Measurements from ENCODE around the gene PHLDB2.

The PHLDB2 gene

DNA sequence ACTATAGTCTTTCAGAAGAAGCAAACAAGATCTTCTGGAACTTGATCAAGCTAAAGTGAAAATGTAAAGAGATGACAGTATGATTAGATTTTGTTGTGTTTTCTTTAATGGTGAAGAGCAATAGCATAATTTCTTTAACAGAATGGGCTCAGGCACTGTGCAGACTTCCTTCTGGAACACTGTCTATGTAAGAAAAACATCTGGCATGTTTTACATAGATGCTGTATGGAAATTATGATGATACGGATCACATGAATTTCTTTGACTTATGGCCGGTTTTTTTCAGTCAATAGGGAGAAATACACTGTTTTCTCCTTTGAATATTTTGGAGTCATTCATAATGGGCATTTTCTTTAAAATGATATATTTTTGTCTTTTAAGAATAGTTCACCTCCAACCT, 42.6 kb downstream of the PHLDB2 start:
- in situ Hi-C loops (cut with HindIII; ENCODE audit: low sequenced_read_pairs) = no loop called here
- no peak overlapping the region for H3K4me3 ChIP-seq (ENCODE audit: low read depth, low read length)
- TF ChIP-seq, protein P1, sequence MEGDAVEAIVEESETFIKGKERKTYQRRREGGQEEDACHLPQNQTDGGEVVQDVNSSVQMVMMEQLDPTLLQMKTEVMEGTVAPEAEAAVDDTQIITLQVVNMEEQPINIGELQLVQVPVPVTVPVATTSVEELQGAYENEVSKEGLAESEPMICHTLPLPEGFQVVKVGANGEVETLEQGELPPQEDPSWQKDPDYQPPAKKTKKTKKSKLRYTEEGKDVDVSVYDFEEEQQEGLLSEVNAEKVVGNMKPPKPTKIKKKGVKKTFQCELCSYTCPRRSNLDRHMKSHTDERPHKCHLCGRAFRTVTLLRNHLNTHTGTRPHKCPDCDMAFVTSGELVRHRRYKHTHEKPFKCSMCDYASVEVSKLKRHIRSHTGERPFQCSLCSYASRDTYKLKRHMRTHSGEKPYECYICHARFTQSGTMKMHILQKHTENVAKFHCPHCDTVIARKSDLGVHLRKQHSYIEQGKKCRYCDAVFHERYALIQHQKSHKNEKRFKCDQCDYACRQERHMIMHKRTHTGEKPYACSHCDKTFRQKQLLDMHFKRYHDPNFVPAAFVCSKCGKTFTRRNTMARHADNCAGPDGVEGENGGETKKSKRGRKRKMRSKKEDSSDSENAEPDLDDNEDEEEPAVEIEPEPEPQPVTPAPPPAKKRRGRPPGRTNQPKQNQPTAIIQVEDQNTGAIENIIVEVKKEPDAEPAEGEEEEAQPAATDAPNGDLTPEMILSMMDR (IDR thresholded peaks at IDR 0.05; ENCODE audit: low read depth, low read length, missing control alignments) = no peak
- no peak for DNase-seq (ENCODE audit: low read depth)

DNA sequence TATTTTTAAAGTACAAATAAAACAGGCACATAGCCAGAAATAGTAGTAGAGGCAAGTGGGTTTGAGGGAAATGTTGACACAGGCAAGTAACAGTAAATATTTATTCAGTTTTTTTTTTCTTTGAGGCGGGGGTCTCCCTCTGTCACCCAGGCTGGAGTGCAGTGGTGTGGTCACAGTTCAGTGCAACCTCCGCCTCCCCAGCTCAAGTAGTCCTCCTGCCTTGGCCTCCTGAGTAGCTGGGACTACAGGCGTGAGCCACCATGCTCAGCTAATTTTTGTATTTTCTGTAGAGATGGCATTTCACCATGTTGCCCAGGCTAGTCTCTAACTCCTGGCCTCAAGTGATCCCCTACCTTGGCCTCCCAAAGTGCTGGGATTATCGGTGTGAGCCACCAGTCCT, 43.5 kb downstream of the PHLDB2 start:
- no peak overlapping the region for H3K4me3 ChIP-seq (ENCODE audit: low read depth, low read length)
- in situ Hi-C loops (cut with HindIII; ENCODE audit: low sequenced_read_pairs) = no loop called here
- DNase-seq (ENCODE audit: low read depth) = no peak
- TF ChIP-seq, protein P1 (IDR thresholded peaks at IDR 0.05; ENCODE audit: low read depth, low read length, missing control alignments) = no peak

DNA sequence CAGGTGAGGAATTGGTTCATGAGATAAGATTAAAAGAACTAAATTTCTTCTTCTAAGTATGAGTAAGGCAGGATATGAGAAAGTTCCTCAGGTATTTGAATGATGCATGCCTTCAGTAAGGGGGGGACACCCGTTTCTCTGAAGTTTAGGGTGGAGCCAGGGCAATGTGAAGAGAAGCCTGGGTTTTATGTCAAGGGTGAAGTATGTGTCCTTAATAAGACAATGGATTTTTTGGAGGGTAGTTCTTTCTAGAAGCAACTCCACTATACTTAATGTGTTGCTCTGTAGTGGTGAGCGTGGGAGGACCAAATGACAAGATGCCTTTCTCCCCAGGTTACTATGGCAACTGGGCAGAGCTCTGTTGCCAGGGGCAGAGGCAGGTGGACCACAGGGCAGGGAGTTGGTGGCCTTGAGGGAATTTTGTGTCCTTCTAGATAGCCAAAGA, 44.0 kb downstream of the PHLDB2 start:
- in situ Hi-C loops (cut with HindIII; ENCODE audit: low sequenced_read_pairs) = no loop called here
- TF ChIP-seq, protein P1 (IDR thresholded peaks at IDR 0.05; ENCODE audit: low read depth, low read length, missing control alignments) = no peak
- no peak overlapping the region for H3K4me3 ChIP-seq (ENCODE audit: low read depth, low read length)
- DNase-seq (ENCODE audit: low read depth) = peak; percentile 16

DNA sequence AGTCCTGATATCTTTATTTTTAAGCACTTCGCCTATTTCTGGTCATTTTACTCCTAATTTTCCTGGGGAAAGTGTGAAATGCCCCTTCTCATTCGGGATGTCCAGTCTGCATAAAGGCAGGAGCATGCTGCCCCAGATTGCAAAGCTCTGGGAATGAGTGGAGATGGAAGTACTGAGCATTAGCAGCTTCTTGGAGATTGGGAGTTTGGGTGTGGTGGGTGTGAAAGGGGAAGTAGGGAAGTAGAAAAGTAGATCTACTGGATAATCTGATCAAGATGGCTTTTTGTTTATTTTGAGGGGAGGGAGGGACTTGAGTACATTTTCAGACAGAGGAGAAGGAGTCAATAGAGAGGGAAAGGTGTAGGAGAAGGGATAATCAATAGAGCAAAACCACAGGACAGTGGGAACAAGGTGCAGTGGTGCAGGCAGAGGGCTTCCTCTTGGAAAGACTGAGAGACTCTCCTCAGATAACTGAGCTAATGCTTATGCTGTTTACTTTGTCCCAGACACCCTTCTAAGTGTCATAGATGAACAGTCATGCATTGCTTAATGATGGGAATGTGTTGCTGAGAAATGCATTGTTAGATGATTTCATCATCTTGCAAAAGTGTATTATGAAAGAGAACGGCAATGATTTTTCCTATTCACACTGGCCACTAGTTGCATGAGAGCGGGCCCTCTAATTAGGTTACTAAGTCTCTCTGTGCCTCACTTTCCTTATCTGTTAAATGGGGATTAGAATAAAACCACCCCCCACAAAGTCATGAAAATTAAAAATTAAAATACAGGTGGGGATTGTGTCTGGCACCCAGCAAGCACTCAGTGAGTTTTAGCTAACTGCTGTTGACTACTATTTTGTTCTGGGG, 45.5 kb downstream of the PHLDB2 start:
- H3K4me3 ChIP-seq (ENCODE audit: low read depth, low read length) = no peak overlapping the region
- TF ChIP-seq, protein P1 (IDR thresholded peaks at IDR 0.05; ENCODE audit: low read depth, low read length, missing control alignments) = no peak
- in situ Hi-C loops (cut with HindIII; ENCODE audit: low sequenced_read_pairs) = no loop called here
- peak; percentile 72 for DNase-seq (ENCODE audit: low read depth)

DNA sequence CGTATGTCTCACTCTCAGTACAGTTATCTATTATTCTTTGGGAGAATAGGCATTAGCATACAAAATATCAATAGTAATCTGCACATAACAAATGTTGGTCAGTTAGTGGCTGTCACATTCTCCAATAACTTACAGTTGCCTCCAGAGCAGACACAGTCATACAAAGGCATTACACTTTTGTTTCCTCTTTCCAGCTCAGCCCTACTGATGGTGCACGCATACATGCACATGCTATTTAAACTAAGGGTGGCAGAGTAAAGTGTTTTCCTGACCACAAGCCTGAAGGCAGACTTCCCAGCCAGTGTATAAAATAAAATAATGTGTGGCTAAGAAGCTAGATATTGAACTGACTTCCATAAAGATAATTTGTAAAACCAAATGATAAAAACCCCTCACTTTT, 47.6 kb downstream of the PHLDB2 start:
- DNase-seq (ENCODE audit: low read depth) = no peak
- H3K4me3 ChIP-seq (ENCODE audit: low read depth, low read length) = no peak overlapping the region
- TF ChIP-seq, protein P1 (IDR thresholded peaks at IDR 0.05; ENCODE audit: low read depth, low read length, missing control alignments) = no peak
- in situ Hi-C loops (cut with HindIII; ENCODE audit: low sequenced_read_pairs) = no loop called here

DNA sequence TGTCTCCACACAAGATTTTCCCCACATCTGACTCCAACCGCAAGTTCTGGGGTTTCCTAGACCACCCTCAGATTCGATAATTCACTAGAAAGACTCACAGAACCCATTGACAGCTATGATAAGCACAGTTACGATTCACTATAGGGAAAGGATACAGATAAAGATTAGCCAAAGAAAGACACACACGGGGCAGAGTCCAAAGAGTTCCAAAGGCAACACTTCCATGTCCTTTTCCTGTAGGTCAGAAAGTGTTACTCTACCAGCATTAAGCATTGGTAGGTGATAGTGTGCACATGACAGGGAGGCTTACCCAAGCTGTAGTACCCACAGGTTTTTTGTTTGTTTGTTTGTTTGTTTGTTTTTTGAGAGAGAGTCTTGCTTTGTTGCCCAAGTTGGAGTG, 48.1 kb downstream of the PHLDB2 start:
- H3K4me3 ChIP-seq (ENCODE audit: low read depth, low read length) = no peak overlapping the region
- DNase-seq (ENCODE audit: low read depth) = no peak
- in situ Hi-C loops (cut with HindIII; ENCODE audit: low sequenced_read_pairs) = no loop called here
- TF ChIP-seq, protein P1 (IDR thresholded peaks at IDR 0.05; ENCODE audit: low read depth, low read length, missing control alignments) = no peak
